KMS-11 (cell line): ENCODE results near the gene KLK3.

Experiments
- H2AFZ ChIP-seq: fragments of 200-600 bp; sonication (generic); 2 replicates; pipeline ENCODE4 v1.6.1; 2016; ENCODE audit warnings: antibody characterized with exemption, mixed run types, low read depth
- H3K27ac ChIP-seq: fragments of 200-600 bp; sonication (generic); 2 replicates; pipeline ENCODE4 v1.6.1; 2016; ENCODE audit warnings: mild to moderate bottlenecking, mixed run types
- H3K27me3 ChIP-seq: fragments of 200-600 bp; sonication (generic); 2 replicates; pipeline ENCODE4 v1.6.1; 2017; ENCODE audit warnings: mild to moderate bottlenecking, low read depth, mixed run types, moderate library complexity; ENCODE audit not compliant: insufficient read depth
- H3K36me3 ChIP-seq: fragments of 200-600 bp; sonication (generic); 2 replicates; pipeline ENCODE4 v1.6.1; 2017; ENCODE audit warnings: mild to moderate bottlenecking, mixed run types; ENCODE audit not compliant: insufficient read depth
- H3K4me1 ChIP-seq: fragments of 200-600 bp; sonication (generic); 2 replicates; pipeline ENCODE4 v1.6.1; 2016; ENCODE audit warnings: mild to moderate bottlenecking, low read depth, mixed run types; ENCODE audit not compliant: poor library complexity, severe bottlenecking
- H3K4me2 ChIP-seq: fragments of 200-600 bp; sonication (generic); 2 replicates; pipeline ENCODE4 v1.7.0; 2016; ENCODE audit warnings: mild to moderate bottlenecking, mixed run types
- H3K4me3 ChIP-seq: fragments of 200-600 bp; sonication (generic); IDR thresholded peaks from 2 replicates; pipeline ENCODE4 v1.6.1; 2017; ENCODE audit warnings: low read depth, low read length, mixed read lengths; ENCODE audit not compliant: insufficient read depth
- H3K79me2 ChIP-seq: fragments of 200-600 bp; sonication (generic); 2 replicates; pipeline ENCODE4 v1.6.1; 2016; ENCODE audit warnings: low read depth, mixed run types; ENCODE audit not compliant: insufficient read depth
- H3K9ac ChIP-seq: fragments of 200-600 bp; sonication (generic); 2 replicates; pipeline ENCODE4 v1.6.1; 2016; ENCODE audit warnings: mild to moderate bottlenecking, mixed run types
- H4K20me1 ChIP-seq: fragments of 200-600 bp; sonication (generic); 2 replicates; pipeline ENCODE4 v1.6.1; 2016; ENCODE audit warnings: mild to moderate bottlenecking, mixed run types; ENCODE audit not compliant: insufficient read depth
- TF ChIP-seq, protein P1 (sequence below): fragments of 200-600 bp; sonication (generic); conservative IDR thresholded peaks from 2 replicates; pipeline ENCODE4 v1.6.1; 2017; ENCODE audit warnings: low read depth, mild to moderate bottlenecking, antibody characterized with exemption, low read length, moderate library complexity, mixed read lengths

KLK3 gene

DNA sequence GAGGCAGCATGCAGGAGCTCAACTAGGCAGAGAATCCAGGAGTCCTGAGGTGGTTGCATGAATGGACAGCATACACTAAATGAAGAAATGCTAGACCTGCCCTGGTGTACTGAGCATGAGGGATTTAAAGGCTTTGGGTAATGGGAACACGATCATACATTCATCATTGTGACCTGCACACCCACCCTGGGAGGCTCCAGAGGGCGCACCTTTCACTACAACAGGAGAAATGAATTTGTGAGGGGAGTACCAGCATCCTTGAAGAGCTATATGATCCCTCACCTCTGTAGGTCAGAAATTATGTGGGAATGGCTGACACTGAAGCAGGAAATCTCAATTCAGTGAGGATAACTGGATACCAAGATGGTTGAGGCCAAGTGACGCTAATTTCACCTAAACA is 27.5 kb downstream of the KLK3 start:
- no peak overlapping the region for H3K4me2 ChIP-seq
- no peaks in the 10 kb centered on the region; the same call in 1 of the 2 replicates for H3K27me3 ChIP-seq
- no peaks in the 10 kb centered on the region for H3K36me3 ChIP-seq
- H3K27ac ChIP-seq: no peak overlapping the region
- no peaks in the 10 kb centered on the region for H3K4me1 ChIP-seq
- H3K4me3 ChIP-seq: no peak overlapping the region
- TF ChIP-seq, protein P1, sequence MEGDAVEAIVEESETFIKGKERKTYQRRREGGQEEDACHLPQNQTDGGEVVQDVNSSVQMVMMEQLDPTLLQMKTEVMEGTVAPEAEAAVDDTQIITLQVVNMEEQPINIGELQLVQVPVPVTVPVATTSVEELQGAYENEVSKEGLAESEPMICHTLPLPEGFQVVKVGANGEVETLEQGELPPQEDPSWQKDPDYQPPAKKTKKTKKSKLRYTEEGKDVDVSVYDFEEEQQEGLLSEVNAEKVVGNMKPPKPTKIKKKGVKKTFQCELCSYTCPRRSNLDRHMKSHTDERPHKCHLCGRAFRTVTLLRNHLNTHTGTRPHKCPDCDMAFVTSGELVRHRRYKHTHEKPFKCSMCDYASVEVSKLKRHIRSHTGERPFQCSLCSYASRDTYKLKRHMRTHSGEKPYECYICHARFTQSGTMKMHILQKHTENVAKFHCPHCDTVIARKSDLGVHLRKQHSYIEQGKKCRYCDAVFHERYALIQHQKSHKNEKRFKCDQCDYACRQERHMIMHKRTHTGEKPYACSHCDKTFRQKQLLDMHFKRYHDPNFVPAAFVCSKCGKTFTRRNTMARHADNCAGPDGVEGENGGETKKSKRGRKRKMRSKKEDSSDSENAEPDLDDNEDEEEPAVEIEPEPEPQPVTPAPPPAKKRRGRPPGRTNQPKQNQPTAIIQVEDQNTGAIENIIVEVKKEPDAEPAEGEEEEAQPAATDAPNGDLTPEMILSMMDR: no peak
- H4K20me1 ChIP-seq: no peaks in the 10 kb centered on the region
- H3K79me2 ChIP-seq: no peaks in the 10 kb centered on the region
- H2AFZ ChIP-seq: no peak overlapping the region
- no peak overlapping the region for H3K9ac ChIP-seq

GRCh38 chr19:50889638-50890037 is 34.9 kb downstream of the KLK3 start:
- H3K4me2 ChIP-seq: no peak overlapping the region
- H3K27me3 ChIP-seq: no peaks in the 10 kb centered on the region; the same call in 1 of the 2 replicates
- TF ChIP-seq, protein P1: no peak
- H2AFZ ChIP-seq: no peak overlapping the region
- no peaks in the 10 kb centered on the region for H4K20me1 ChIP-seq
- H3K27ac ChIP-seq: no peak overlapping the region
- H3K4me1 ChIP-seq: no peaks in the 10 kb centered on the region
- H3K36me3 ChIP-seq: no peaks in the 10 kb centered on the region
- H3K9ac ChIP-seq: no peak overlapping the region
- no peaks in the 10 kb centered on the region for H3K79me2 ChIP-seq
- H3K4me3 ChIP-seq: no peak overlapping the region

DNA sequence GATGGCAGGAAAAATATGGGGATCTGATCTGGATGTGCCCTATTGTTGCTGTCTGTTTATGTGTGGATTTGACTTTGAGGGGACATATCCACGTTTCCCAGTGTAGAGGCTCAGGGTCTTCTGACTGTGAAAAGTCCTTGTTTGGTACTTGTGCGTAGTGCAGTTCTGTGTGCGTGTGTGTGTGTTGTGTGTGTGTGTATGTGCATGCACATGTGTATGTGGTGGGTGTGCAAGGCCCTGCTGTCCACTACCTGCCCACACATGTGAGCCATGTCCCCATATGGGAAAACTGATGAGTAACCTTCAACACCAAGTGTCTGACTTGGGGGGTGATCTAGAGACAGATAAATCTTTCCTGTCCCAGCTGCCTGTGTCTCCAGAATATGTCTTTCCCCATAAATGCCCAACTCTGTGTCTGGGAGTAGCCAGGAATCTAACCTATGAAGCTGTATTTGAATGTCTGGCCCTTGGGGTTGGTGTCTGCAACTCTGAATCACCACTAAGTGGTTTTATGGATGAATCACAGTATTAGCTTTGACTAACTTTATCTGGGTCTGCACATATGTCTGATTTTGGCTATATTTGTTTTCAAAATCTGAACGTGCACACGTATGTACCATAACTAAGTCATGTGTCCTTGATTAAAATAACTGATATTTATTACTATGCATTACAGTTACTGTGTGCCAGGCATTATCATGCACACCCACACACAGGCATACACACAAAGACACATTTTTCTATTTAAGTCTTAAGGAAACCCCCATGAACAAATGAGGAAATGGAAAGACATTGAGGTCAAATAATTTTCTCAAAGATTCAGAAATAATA is 35.9 kb downstream of the KLK3 start:
- H3K4me3 ChIP-seq: no peak overlapping the region
- no peak overlapping the region for H2AFZ ChIP-seq
- no peaks in the 10 kb centered on the region; the same call in 1 of the 2 replicates for H3K27me3 ChIP-seq
- H3K9ac ChIP-seq: no peak overlapping the region
- no peak overlapping the region for H3K27ac ChIP-seq
- TF ChIP-seq, protein P1: no peak
- H3K4me2 ChIP-seq: no peak overlapping the region
- H3K36me3 ChIP-seq: no peaks in the 10 kb centered on the region
- no peaks in the 10 kb centered on the region for H3K4me1 ChIP-seq
- no peaks in the 10 kb centered on the region for H4K20me1 ChIP-seq
- H3K79me2 ChIP-seq: no peaks in the 10 kb centered on the region

- Histone ChIP-seq H2AFZ (no peak overlapping the region), H3K4me2 (no peak overlapping the region), H3K27ac (no peak overlapping the region), H3K4me3 (no peak overlapping the region), H4K20me1 (no peaks in the 10 kb centered on the region), H3K4me1 (no peaks in the 10 kb centered on the region), H3K9ac (no peak overlapping the region), H3K36me3 (no peaks in the 10 kb centered on the region), H3K27me3 (no peaks in the 10 kb centered on the region; the same call in 1 of the 2 replicates), H3K79me2 (no peaks in the 10 kb centered on the region)
- TF ChIP-seq, protein P1: no peak
These were observed 36.5 kb downstream of the KLK3 start for GRCh38 chr19:50891253-50891625.
